Lung (tissue), 12 donors: ENCODE results near the gene HECTD1. TPM values are rescaled to one million over a fixed set of nuclear protein-coding genes. Genes with fewer than 3 reads are reported as not detected.

Experiments used
- ATAC-seq: fragments of 200-7000 bp; cut with Tn5 transposase; one replicate; pipeline ENCODE4 v1.9.1; 2020; ENCODE audit warnings: moderate number of reproducible peaks; ENCODE audit not compliant: insufficient read depth, low FRiP score
- DNase-seq, 3 donors: peaks; one replicate each; pipeline ENCODE4 v3.0.0-alpha.2; 2013 to 2017
- H3K27ac ChIP-seq, 2 donors: one replicate each; pipeline ENCODE4 v1.5.1; 2013; ENCODE audit warnings: mild to moderate bottlenecking in 2 of 2, moderate library complexity in 2 of 2, control low read depth in 1 of 2, inconsistent platforms in 1 of 2, low read depth in 1 of 2, low read length in 1 of 2
- H3K27me3 ChIP-seq, 3 donors: one replicate each; pipeline ENCODE4 v1.5.1; 2013; ENCODE audit warnings: low read length in 2 of 3; ENCODE audit not compliant: control insufficient read depth in 3 of 3, insufficient read depth in 3 of 3
- H3K36me3 ChIP-seq, 4 donors: one replicate each; pipeline ENCODE4 v1.5.1; 2013; ENCODE audit warnings: low read length in 4 of 4, mild to moderate bottlenecking in 1 of 4, moderate library complexity in 1 of 4; ENCODE audit not compliant: control insufficient read depth in 4 of 4, insufficient read depth in 4 of 4
- H3K4me1 ChIP-seq, 5 donors: one replicate each; pipeline ENCODE4 v1.5.1; 2013; ENCODE audit warnings: low read length in 5 of 5, mild to moderate bottlenecking in 2 of 5, moderate library complexity in 1 of 5; ENCODE audit not compliant: control insufficient read depth in 5 of 5, insufficient read depth in 5 of 5
- H3K4me3 ChIP-seq: one replicate; pipeline ENCODE4 v1.5.1; 2013; ENCODE audit warnings: mild to moderate bottlenecking, control low read depth, moderate library complexity
- H3K9ac ChIP-seq, 2 donors: one replicate each; pipeline ENCODE4 v1.5.1; 2013; ENCODE audit warnings: low read length in 2 of 2, control low read depth in 1 of 2; ENCODE audit not compliant: insufficient read depth in 1 of 2
- H3K9me3 ChIP-seq, 4 donors: one replicate each; pipeline ENCODE4 v1.5.1; 2013; ENCODE audit warnings: low read length in 3 of 4, mild to moderate bottlenecking in 1 of 4, moderate library complexity in 1 of 4; ENCODE audit not compliant: control insufficient read depth in 4 of 4, insufficient read depth in 3 of 4
- WGBS, 2 donors: extraction: QIAGEN DNeasy Blood & Tissue Kit; methylation state at CpG; one replicate each; pipeline ENCODE4 v1.1.7; 2013; 5-methylcytosine and 5-hydroxymethylcytosine counted together
- polyA plus RNA-seq, 2 donors: library from polyadenylated mRNA; stranded (reverse); fragments of 200-250 nt; gene quantifications; one replicate each; pipeline ENCODE4 v1.2.1, GENCODE V29; 2013
- total RNA-seq, 2 donors: library from RNA; depleted of rRNA in 1 of 2; stranded (reverse); fragments of >200 nt in 1 of 2; gene quantifications; one replicate each; pipeline ENCODE4 v1.2.1, GENCODE V29; 2014 to 2021
- TF ChIP-seq, protein P1 (sequence below): IDR thresholded peaks from 2 replicates; pipeline ENCODE4 v1.5.1; 2012; ENCODE audit warnings: mild to moderate bottlenecking; ENCODE audit errors: control extremely low read depth, extremely low read depth
- donor health status: control.
- donor health status: control.
- donor health status: Bipolar disorder and iron deficiency.
- donor health status: healthy.
- donor health status: DM: yes; HTN: yes; CAD: no.

The HECTD1 gene
- total and polyA plus RNA-seq, 4 donors: 44.8 to 399 (median 97.9) TPM

DNA sequence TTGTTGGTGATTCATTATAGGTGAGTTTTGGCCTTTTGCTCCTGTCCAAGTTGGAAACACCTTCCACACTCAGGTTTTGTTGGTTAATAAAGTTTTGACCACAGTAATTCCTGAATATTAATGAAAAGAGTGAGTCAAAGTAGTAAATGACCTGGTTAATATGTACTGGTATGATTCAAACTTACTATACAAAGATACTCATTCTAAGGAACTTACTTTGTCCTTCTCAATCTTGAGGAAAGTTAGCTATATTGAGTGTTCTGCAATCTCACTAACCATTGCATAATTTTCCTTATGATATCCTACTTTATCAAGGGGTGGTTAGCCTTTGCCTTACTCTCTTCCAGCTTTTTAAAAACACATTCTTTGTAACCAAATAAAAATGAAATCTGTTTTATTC lies 20.9 kb upstream of the HECTD1 start:
- no peak for ATAC-seq
- Histone ChIP-seq H3K9ac (no peak overlapping the region), H3K4me1 (peaks cover 0 to 14% (median 4%) of the 10 kb centered on the region in 5 donors), H3K27ac (no peak overlapping the region), H3K27me3 (no peaks in the 10 kb centered on the region), H3K4me3 (no peak overlapping the region), H3K9me3 (no peaks in the 10 kb centered on the region), H3K36me3 (no peaks in the 10 kb centered on the region)
- DNase-seq: no peak
- TF ChIP-seq, protein P1, sequence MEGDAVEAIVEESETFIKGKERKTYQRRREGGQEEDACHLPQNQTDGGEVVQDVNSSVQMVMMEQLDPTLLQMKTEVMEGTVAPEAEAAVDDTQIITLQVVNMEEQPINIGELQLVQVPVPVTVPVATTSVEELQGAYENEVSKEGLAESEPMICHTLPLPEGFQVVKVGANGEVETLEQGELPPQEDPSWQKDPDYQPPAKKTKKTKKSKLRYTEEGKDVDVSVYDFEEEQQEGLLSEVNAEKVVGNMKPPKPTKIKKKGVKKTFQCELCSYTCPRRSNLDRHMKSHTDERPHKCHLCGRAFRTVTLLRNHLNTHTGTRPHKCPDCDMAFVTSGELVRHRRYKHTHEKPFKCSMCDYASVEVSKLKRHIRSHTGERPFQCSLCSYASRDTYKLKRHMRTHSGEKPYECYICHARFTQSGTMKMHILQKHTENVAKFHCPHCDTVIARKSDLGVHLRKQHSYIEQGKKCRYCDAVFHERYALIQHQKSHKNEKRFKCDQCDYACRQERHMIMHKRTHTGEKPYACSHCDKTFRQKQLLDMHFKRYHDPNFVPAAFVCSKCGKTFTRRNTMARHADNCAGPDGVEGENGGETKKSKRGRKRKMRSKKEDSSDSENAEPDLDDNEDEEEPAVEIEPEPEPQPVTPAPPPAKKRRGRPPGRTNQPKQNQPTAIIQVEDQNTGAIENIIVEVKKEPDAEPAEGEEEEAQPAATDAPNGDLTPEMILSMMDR: no peak

DNA sequence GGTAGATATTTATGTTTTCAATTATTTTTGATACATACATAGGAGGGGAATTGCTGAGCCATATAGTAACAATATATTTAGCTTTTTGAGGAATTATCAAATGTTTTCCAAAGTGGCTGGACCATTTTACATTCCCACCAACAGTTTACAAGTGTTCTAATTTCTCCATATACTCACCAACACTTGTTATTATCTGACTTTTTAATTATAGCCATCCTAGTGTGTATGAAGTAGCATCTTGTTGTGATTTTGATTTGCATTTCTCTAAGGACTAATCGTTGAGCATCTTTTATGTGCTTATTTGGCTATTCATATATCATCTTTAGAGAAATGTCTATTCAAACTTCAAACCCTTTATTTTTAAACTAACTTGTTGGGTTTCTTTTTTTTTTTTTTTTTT lies 17.2 kb upstream of the HECTD1 start:
- 90 to 93% methylated on average over 1 of the region's 1 CpG for WGBS, 2 donors
- ATAC-seq: no peak
- DNase-seq: no peak
- Histone ChIP-seq H3K4me3 (no peak overlapping the region), H3K36me3 (no peaks in the 10 kb centered on the region), H3K4me1 (peaks cover 0 to 10% (median 0%) of the 10 kb centered on the region in 5 donors), H3K9me3 (no peaks in the 10 kb centered on the region), H3K9ac (no peak overlapping the region), H3K27me3 (no peaks in the 10 kb centered on the region), H3K27ac (no peak overlapping the region)
- TF ChIP-seq, protein P1: no peak

DNA sequence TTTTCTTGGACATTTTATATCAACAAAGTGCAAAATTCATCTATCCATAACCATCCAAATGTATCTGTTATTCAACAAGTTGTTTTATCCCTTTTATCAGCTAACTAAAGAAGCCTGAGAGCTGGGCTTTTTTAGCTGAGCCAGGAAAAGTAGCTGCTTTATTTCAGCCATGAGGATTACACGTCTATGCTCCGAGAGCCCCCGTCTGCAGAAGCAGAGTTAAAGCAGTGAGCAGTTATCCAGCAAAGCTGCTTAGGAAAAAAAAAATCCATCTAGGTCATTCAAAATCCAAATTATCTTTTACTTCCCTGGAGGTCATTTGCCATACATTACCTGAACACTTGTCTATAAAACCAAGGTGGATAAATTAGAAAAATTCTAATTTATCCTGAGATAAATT lies 15.7 kb upstream of the HECTD1 start:
- H3K36me3 ChIP-seq: no peaks in the 10 kb centered on the region
- H3K27ac ChIP-seq: no peak overlapping the region
- WGBS, 2 donors: 77 to 89% methylated on average over 3 of the region's 3 CpGs
- H3K9me3 ChIP-seq: no peaks in the 10 kb centered on the region
- TF ChIP-seq, protein P1: no peak
- H3K4me1 ChIP-seq: no peaks in the 10 kb centered on the region
- H3K27me3 ChIP-seq: no peaks in the 10 kb centered on the region
- no peak for DNase-seq
- H3K4me3 ChIP-seq: no peak overlapping the region
- no peak for ATAC-seq
- H3K9ac ChIP-seq: no peak overlapping the region

DNA sequence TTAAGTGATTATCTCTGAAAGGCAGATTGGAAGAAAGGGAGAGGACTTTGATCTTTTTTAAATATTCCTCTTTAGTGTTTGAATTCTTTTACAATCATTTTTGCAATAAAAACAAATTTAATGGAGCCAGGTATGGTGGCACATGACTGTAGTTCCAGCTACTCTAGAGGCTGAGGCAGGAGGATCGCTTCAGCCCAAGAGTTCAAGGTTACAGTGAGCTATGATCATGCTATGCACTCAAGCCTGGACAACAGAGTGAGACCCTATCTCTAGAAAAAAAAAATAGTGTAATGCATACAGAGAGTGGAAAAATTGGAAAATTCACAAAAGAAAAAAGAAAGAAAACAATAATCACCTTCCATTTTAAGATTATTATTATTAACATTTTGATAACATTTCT lies 15.2 kb upstream of the HECTD1 start:
- 96 to 97% methylated on average over 1 of the region's 1 CpG for WGBS, 2 donors
- H3K4me3 ChIP-seq: no peak overlapping the region
- no peaks in the 10 kb centered on the region for H3K27me3 ChIP-seq
- no peaks in the 10 kb centered on the region for H3K36me3 ChIP-seq
- TF ChIP-seq, protein P1: no peak
- ATAC-seq (no peak), DNase-seq (no peak)
- H3K4me1 ChIP-seq: no peaks in the 10 kb centered on the region
- H3K9me3 ChIP-seq: no peaks in the 10 kb centered on the region
- no peak overlapping the region for H3K9ac ChIP-seq
- H3K27ac ChIP-seq: no peak overlapping the region
